ENCODE measurements around the gene SLC2A4RG. TPM values are rescaled to one million over a fixed set of nuclear protein-coding genes. Genes with fewer than 3 reads are reported as not detected.
A peak's percentile ranks its signal among the peaks of the same experiment; 100 is the strongest.

SLC2A4RG gene
- total RNA-seq, 1 experiment from 2014 or later: 121 TPM

- ChIA-PET POLR2A (interaction anchor here (1.7 to 2.2 kb wide), 2 partner anchors 32 to 156 kb away, joined by 6 to 15 read pairs; partner anchors contain the start of gene TPD52L2), CTCF (no interaction called here), RAD21 (ENCODE audit: low non-redundant PET in 1 of 2, low total read pairs in 2 of 2, uncharacterized antibody in 2 of 2, unreplicated experiment in 2 of 2) (no interaction called here)
- Histone ChIP-seq H3K4me2 (ENCODE audit: low read length) (peak overlapping the region; percentile 95), H4K20me1 (ENCODE audit: insufficient read depth) (no peaks in the 10 kb centered on the region), H3K9me2 (ENCODE audit: insufficient read depth) (no peaks in the 10 kb centered on the region), H2AFZ (ENCODE audit: low read depth, low read length, poor library complexity, severe bottlenecking) (no peak overlapping the region), H3K4me3 (replicated peaks in 1 of 2; ENCODE audit: low read depth in 1 of 2, low read length in 2 of 2) (peak overlapping the region; percentile 85 to 96), H3K36me3 (ENCODE audit: control insufficient read depth in 1 of 2, insufficient read depth in 2 of 2, low read length in 2 of 2) (peaks cover 15 to 55% of the 10 kb centered on the region in 2 experiments), H3K27me3 (ENCODE audit: insufficient read depth, low read length) (no peaks in the 10 kb centered on the region), H3K9me3 (ENCODE audit: control insufficient read depth in 1 of 2, insufficient read depth in 1 of 2, low read depth in 1 of 2, low read length in 2 of 2) (peaks cover 0 to 6% of the 10 kb centered on the region in 2 experiments; a peak in 1 of 4 replicates), H3K79me2 (ENCODE audit: insufficient read depth, low read length) (peaks cover 89% of the 10 kb centered on the region), H3K9ac (ENCODE audit: low read length) (peak overlapping the region; percentile 96), H3K27ac (ENCODE audit: low read depth, low read length) (no peak overlapping the region), H3K4me1 (ENCODE audit: control insufficient read depth in 1 of 2, insufficient read depth in 2 of 2, low read length in 2 of 2) (peaks cover 13 to 21% of the 10 kb centered on the region in 2 experiments)
- intact Hi-C loops (cut with micrococcal nuclease): loop anchor here (10.0 kb wide), 1 partner anchor 346 kb away; no protein-coding TSS in a partner anchor
- no peak for TF ChIP-seq CBX3 (IDR thresholded peaks at IDR 0.05; ENCODE audit: low read depth)
- no peak for TF ChIP-seq SRF (IDR thresholded peaks at IDR 0.05; ENCODE audit: low read depth)
- no peak for TF ChIP-seq TCF7L2 (IDR thresholded peaks at IDR 0.05; ENCODE audit: borderline replicate concordance, extremely low read depth, insufficient read depth, insufficient read length)
- no peak for TF ChIP-seq EZH2 (IDR thresholded peaks at IDR 0.05)
- no peak for TF ChIP-seq EGR1 (IDR thresholded peaks at IDR 0.05; ENCODE audit: low read depth)
- TF ChIP-seq CEBPB (IDR thresholded peaks at IDR 0.05; ENCODE audit: low read depth): no peak
- no peak for TF ChIP-seq SIN3A (IDR thresholded peaks at IDR 0.05; ENCODE audit: low read depth)
- TF ChIP-seq JUND (IDR thresholded peaks at IDR 0.05): no peak
- no peak for TF ChIP-seq ZBTB33 (IDR thresholded peaks at IDR 0.05; ENCODE audit: extremely low read depth, insufficient replicate concordance, low read length)
- no peak for TF ChIP-seq EZH2phosphoT487 (IDR thresholded peaks at IDR 0.05; ENCODE audit: borderline replicate concordance)
- no peak for TF ChIP-seq POLR2A (IDR thresholded peaks at IDR 0.05; ENCODE audit: borderline replicate concordance, extremely low read depth, insufficient read depth, insufficient read length)
- TF ChIP-seq ZNF274 (IDR thresholded peaks at IDR 0.05; ENCODE audit: low read depth, low read length): no peak
- TF ChIP-seq MAX (IDR thresholded peaks at IDR 0.05): no peak
- TF ChIP-seq REST (IDR thresholded peaks at IDR 0.05; ENCODE audit: low read depth): no peak
- no TSS peak for BruUV-seq (replicated peaks)
- no peak for DNase-seq (ENCODE audit: low read depth, low spot score)
- ATAC-seq: no peak
These were observed 30.4 kb upstream of the SLC2A4RG start for GRCh38 chr20:63709149-63709527.

Data from HCT116 (cell line).